ENCODE data around the gene RIN1.

The RIN1 gene

GRCh38 chr11:66293777-66294625 is 42.2 kb downstream of the RIN1 start:
- no peak for DNase-seq

DNA sequence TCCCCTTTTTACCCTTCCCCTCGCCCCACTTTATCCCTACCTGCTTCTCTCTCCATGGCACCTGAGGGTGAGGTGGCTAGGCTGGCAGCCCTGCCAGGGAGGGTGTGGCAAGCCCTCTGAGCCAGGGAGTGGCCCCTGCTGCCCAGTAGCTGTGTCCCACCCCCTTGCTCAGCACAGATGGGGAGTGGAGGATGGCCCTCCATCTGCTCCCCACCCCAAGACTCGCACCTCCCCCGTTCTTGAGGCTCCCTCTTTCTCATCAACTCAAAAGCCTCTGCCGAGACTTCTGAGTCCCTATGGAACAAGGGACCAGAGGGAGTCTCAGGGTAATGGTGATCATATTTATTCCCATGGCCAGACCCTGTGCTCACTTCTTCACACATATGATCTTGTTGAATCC is 42.9 kb downstream of the RIN1 start:
- no peak for DNase-seq

GRCh38 chr11:66292543-66293332 is 43.5 kb downstream of the RIN1 start:
- DNase-seq: no peak

GRCh38 chr11:66291706-66292542 is 44.3 kb downstream of the RIN1 start, which contains the start of gene TMEM151A:
Gene TMEM151A (plus strand): TSS chr11:66291894. CDS start chr11:66292014, 120 bp downstream.
- no peak for DNase-seq

DNA sequence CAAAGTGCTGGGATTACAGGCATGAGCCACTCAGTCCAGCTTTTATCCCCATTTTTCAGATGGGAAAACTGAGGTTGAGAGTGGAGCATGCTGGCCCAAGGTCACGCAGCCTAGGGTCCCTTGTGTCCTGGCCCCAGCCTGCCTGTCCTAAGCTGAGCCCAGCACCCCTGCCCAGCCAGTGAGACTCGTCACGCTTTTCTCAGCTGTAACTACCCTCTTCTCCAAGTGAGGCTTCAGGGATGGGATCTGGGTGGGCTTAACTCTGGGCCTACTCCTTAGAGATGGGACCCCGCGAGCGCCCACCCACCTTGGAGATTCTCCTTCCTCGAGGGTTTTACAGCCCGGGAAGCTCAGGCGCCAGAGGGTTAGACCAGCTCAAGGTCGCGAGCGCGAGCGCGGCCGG is 44.9 kb downstream of the RIN1 start:
- no peak for DNase-seq

DNA sequence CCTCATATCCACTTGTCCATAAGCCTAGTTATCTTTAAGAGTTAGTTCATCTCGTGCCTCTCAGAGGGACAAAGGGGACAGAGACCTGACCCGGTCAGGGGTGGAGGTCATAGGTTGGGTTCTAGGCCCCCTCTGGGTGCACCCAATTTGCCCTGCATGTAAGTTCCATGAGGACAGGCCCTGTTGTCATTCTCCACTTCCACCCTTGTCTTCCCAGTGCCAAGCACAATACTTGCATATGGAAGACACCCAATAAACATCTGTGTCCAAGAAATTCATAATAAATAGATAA is 46.0 kb downstream of the RIN1 start:
- DNase-seq: no peak

- no peak for DNase-seq
Observed at GRCh38 chr11:66289548-66290329, 46.5 kb downstream of the RIN1 start.

DNA sequence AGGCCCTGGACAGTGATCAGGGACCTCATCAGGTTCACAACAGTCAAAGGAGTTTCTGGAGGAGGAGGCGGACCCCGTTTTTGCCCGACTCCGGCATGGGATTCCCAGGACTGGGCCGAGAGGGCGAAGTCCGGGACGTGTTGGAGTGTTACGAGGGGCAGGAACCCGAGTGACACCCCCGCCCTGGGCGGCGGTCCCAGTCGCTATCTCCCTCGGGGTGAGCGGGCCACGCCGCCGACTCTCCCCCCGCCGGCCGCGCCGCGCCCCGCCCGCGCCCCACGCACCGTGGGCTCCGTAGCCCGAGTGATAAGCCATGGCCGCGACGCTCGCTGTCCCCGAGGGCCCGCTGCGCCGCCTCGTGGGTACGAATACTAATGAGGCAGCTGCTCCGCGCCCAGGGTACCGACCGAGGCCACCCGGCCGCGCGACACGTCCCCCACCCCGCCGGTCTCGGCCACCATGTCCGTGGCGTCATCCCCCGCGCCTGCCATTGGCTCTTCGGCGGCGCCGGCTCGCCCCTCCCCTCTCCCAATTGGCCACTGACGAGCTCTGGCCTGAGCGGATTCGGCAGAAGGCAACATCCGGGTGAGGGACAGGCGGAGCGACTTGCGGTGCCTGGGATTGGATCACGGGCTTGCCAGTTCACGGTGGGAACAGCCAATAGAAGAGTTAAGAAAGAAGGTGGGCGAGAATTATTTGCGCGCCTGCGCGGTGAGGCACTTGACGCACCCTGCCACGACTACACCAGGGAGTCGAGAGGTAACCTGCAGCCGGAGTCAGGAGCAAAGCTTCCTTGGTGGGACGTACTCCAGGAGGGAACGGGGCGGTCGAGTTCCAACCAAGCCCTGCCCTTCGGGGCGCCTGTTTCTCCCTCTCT is 47.3 kb downstream of the RIN1 start, which contains the start of gene YIF1A:
YIF1A (minus strand) TSS at position 473 of the 877 bp plus-strand sequence; CDS start at position 315, 158 bp downstream.
- DNase-seq: peak; percentile 96

- no peak for DNase-seq
Observed at GRCh38 chr11:66287889-66288670, 48.2 kb downstream of the RIN1 start.

- DNase-seq: no peak
Observed at GRCh38 chr11:66287211-66287888, 48.9 kb downstream of the RIN1 start.

GRCh38 chr11:66286699-66287098 is 49.5 kb downstream of the RIN1 start:
- DNase-seq: no peak

GRCh38 chr11:66285250-66285947 is 50.8 kb downstream of the RIN1 start:
- DNase-seq: no peak

GRCh38 chr11:66284526-66285078 is 51.6 kb downstream of the RIN1 start:
- DNase-seq: no peak

DNA sequence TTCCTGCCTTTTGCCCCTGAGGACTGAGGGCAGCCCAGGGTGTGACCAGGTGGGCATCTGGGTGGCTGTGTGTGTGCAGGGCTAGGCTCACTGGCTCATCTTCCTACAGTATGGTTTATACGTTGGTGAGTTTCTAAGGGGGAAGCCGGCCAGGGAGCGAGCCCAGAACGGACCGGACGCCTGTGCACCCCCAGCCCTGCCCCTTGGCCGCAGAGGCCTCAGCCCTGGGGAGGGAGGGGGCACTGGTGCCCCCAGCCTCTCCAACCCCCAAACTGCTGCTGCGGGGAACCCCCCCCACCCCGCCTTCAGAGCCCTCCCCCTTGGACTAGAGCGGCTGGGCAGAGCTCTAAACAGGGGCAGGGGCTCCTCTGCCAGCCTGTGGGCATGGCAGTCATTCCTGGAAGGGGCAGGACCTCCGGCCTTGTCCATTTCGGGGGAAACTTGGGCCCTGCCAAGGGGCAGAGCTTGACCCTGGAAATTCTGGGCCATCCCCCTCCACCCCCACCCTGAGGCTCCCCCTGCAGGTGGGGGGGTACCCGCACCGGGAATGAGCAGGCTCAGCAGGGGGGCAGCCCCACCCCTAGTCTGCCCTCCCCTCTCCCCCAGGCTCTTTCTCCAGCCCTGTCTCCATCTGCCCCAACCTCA is 52.7 kb downstream of the RIN1 start:
- no peak for DNase-seq

DNA sequence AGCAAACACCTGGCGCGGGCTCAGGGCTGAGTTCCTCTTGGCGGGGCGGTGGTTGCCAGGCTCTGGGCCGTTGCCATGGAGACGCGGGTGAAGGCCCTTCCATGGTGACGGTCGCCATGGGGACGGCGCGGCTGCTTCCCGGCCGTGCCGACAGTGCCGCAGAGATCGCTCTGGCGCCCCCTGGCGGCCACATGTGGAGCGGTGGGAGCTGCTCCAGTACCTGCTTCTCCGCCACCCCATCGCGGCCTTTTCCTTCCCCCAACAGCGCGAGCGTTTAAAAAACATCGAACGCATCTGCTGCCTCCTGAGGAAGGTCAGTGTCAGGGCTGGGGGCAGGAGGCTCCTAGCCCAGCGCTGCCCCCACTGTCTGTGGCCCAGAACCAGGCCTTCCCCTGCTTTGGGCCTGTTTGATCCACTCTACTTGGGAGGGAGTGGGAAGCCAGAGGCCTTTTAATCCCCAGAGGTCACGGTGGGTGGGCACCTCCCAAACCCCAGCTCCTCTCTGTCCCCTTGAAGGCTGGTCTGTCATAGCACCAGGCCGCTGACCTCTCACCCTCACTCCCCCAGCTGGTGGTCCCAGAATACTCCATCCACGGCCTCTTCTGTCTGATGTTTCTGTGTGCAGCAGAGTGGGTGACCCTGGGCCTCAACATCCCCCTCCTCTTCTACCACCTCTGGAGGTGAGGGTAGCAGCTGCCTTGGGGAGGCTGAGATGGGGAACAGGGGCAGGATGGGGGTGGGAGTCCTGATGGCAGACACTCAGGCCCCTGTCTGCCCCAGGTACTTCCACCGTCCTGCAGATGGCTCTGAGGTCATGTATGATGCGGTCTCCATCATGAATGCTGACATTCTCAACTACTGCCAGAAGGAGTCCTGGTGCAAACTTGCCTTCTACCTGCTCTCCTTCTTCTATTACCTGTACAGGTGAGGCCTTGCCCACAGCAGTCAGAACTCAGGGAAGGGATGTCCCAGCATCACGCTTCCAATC is 53.5 kb downstream of the RIN1 start:
- DNase-seq: peak; percentile 89
